Heart left ventricle (tissue), 13 donors: ENCODE measurements around the gene KRT71.

Experiments used
- CTCF ChIP-seq, 12 donors: fragments of 200-600 bp; sonication (generic) in 4 of 12; IDR thresholded peaks; one replicate each; pipeline versions ENCODE4 v1.5.0 to v1.8.0; 2018 to 2022; ENCODE audit warnings: antibody characterized with exemption in 12 of 12, mild to moderate bottlenecking in 5 of 12
- POLR2A ChIP-seq, 2 donors: fragments of 450-650 bp; IDR thresholded peaks; one replicate each; pipeline ENCODE4 v1.6.1; 2017; ENCODE audit warnings: antibody characterized with exemption in 2 of 2, mild to moderate bottlenecking in 2 of 2, moderate library complexity in 2 of 2
- donor health status: ischemic (EF 13 %, LVEDD 7.1; RV severe dilation, severe dysfunction).
- donor health status: DM: no; HTN: yes; CAD: no.
- donor health status: DM: no; HTN: no; CAD: no.
- donor health status: ischemic (EF 25% LVEDD 6.9; RV normal size, moderate dysfunction).
- donor health status: ischemic (EF 25% LVEDD 5.7; RV mildly dilated, moderate dysfunction).
- donor health status: ischemic (EF 35%, LVEDD 5.7; RV mildly dilated, moderate dysfunction).
- donor health status: nonischemic (EF 11% LVEDD 7.7; RV severe dilation, severe dysfunction).
- donor health status: DM: yes; HTN: yes; CAD: no.
- donor health status: PGD.
- donor health status: ischemic (EF 29% LVEDD 5.4; RV normal size, mild dysfunction).
- donor health status: nonischemic (EF 23%, LVEDD 6.1; RV moderate dilation, normal function).

GRCh38 chr12:52582486-52582885, 29.5 kb upstream of the KRT71 start:
- TF ChIP-seq POLR2A (IDR thresholded peaks at IDR 0.05) = no peak
- no peak for TF ChIP-seq CTCF (IDR thresholded peaks at IDR 0.05)
